GM21447 (cell line): ENCODE data around the gene THEM5.

ENCODE experiments used
- ATAC-seq: cut with Tn5 transposase; IDR thresholded peaks from one replicate; pipeline ENCODE4 v1.9.1; 2021; ENCODE audit not compliant: unreplicated experiment

Gene THEM5

DNA sequence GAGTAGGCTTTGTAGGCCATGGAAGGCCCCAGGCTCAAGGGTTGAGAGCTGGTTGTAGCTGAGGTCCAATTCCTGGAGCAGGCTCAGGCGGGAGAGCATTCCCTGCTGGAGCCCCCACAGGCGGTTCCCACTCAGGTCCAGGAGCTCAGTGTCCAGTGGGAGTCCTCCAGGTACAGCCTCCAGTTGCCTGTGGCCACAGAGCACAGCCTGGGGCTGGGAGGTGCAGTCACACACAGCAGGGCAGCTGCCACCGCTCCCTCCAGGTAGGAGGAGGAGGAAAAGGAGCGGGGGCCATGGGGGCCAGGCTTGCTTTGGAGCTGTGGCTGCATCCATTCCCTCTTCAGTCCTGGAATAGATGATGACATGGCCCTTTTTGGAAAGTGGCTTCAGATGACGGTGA, 51.1 kb downstream of the THEM5 start:
- no peak for ATAC-seq

DNA sequence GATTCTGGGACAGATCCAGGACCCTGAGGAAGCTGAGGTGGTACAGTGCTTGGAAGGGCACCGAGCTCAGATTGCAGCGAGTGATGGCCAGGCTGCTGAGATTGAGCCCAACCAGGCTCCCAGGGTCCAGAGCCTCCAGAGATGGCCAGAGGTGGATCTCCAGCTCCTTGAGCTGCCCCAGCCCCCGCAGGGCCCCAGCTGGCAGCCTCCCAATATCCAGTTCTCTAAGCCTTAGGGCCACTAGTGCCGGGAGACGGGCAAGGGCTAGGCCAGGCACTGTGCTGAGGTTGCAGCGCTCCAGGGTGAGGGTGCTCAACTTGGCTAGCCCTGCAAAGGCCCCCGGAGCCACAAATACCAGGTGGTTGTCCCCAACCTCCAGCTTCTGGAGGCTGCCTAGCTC, 51.7 kb downstream of the THEM5 start:
- no peak for ATAC-seq

DNA sequence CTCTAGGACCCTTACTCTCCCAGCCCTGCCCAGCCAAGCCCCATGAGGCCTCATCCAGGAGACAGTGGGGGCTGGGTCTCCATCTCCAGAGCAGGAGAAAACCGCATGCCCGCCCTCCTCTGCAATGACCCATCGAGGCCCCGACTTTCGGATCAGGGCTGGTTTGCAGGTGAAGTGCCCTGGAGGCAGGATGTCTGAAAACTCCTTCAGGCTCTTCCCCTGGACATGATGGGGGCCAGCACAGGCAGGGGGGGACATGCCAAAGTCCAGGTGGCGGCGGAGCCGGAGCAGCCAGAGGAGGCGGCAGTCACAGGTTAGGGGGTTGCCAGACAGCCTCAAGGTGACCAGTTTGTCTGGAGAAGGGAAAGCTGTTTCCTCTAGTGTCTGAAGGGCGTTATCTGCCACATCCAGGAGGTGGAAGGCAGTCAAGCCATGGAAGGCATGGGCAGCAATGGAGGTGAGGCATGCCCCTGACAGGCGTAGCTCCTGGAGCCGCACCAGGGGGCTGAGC, 52.1 kb downstream of the THEM5 start:
- ATAC-seq: no peak

DNA sequence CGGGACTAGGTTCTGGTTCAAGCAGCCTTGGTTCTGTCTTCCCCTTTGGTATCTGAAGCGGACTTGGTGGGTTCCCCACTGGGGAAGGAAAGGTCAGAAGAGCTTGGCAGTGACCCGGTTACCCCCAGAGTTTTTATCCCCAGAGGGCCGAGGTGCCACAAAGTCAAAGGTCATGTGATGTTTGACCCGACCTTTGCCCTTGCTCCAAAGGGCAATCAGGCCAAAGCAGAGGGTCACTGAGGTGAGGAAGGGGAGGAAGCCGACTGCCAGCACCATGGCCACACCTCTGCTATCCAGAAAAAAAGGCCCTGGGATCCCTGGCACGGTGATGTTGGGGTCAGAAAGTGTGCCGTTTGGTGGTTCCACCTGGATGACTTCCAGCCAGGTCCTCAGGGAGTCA, 52.7 kb downstream of the THEM5 start:
- ATAC-seq: no peak

DNA sequence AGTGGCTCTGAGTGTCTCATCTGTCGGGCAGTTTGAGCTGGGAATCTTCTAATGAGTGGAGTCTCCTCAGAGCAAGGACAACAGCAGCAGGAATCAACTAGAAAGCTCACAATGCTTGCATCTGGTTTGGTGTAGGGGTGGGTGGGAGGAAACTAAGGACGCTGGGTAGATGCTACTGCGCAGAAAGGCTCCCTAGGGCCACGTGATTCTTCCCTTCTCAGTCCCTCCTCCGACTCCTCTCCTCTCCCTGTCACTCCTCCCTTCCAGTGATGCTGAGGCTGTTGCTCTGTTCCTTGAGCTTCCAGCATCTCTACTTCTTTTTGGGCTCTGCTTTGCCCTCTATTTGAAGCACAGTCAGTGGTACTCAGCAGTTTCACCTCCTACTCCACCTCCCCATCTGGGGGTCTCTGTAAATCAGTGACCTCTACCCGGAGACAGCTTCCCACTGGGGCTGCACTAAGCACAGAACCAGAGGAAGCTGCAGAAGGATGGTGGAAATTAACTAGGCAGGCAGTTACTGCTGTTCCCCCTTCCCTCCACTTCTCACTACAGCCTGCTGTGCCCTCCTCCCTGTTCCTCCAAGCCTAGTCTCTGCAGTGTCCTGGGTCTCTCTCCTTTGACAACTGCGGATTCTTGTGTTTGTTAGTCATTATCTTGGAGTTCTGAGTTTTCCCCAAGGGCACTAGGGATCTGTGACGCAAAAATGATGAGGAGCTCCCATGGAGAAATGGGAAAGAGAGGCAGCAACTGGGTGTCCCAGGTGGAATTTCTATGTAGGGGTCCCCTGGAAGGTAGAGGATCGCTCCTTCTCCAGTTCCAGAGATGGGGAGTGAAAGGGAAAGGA, 54.1 kb downstream of the THEM5 start:
- ATAC-seq: no peak

DNA sequence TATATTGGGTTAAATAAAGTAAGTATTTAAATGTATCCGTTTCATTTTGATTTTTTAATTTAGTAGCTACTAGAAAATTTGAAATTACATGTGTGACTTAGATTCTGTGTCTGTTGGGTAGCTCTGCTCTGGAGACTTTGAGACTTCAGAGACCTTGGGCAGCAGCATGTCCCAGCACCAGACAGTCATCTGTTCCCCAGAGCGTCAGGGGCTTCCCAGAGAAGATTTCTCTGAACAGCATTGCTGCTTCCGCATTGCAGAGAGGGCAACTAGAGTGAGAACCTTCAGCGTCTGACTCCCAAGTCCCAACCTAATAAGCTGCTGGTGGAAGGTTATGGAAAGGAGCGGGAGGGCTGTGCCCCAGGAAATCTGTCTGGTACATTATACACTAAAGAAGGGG, 54.9 kb downstream of the THEM5 start:
- ATAC-seq: no peak
